Neural progenitor cell (in vitro differentiated cells): Measurements from ENCODE around the gene TAF5. TPM values are rescaled to one million over a fixed set of nuclear protein-coding genes. Genes with fewer than 3 reads are reported as not detected.

Source experiments
- DNase-seq: peaks from one replicate; pipeline ENCODE4 v3.0.0-alpha.2; 2016; ENCODE audit warnings: low spot score
- H2AFZ ChIP-seq: fragments of 200-600 bp; sonication (generic); replicated peaks from 2 replicates; pipeline ENCODE4 v1.6.1; 2016; ENCODE audit warnings: antibody characterized with exemption
- H3F3A ChIP-seq: fragments of 200-600 bp; sonication (generic); 2 replicates; pipeline ENCODE4 v1.6.1; 2016; ENCODE audit warnings: antibody characterized with exemption, low read depth
- H3K27ac ChIP-seq: fragments of 200-600 bp; sonication (generic); 2 replicates; pipeline ENCODE4 v1.5.1; 2016; ENCODE audit warnings: mild to moderate bottlenecking
- H3K27me3 ChIP-seq: fragments of 200-600 bp; sonication (generic); 2 replicates; pipeline ENCODE4 v1.6.1; 2016; ENCODE audit warnings: mild to moderate bottlenecking, moderate library complexity
- H3K36me3 ChIP-seq: fragments of 200-600 bp; sonication (generic); 2 replicates; pipeline ENCODE4 v1.5.1; 2016
- H3K4me1 ChIP-seq: fragments of 200-600 bp; sonication (generic); 2 replicates; pipeline ENCODE4 v1.6.1; 2016; ENCODE audit warnings: mixed run types
- H3K4me2 ChIP-seq: fragments of 200-600 bp; sonication (generic); 2 replicates; pipeline ENCODE4 v1.6.1; 2016
- H3K4me3 ChIP-seq: fragments of 200-600 bp; sonication (generic); 2 replicates; pipeline ENCODE4 v1.5.1; 2016
- H3K79me2 ChIP-seq: fragments of 200-600 bp; sonication (generic); 2 replicates; pipeline ENCODE4 v1.6.1; 2016; ENCODE audit warnings: low read depth
- H3K9ac ChIP-seq: fragments of 200-600 bp; sonication (generic); 2 replicates; pipeline ENCODE4 v1.6.1; 2016
- H3K9me3 ChIP-seq: fragments of 200-600 bp; sonication (generic); 2 replicates; pipeline ENCODE4 v1.5.1; 2016; ENCODE audit warnings: low read depth
- H4K20me1 ChIP-seq: fragments of 200-600 bp; sonication (generic); 2 replicates; pipeline ENCODE4 v1.6.1; 2016; ENCODE audit warnings: low read depth
- H3K27ac Mint-ChIP-seq: 3 replicates; pipeline ENCODE4 v1.8.0; 2021; ENCODE audit warnings: mixed read lengths
- H3K27me3 Mint-ChIP-seq: 2 replicates; pipeline ENCODE4 v1.8.0; 2022; ENCODE audit warnings: low read depth, mild to moderate bottlenecking, inconsistent platforms, moderate library complexity, mixed read lengths; ENCODE audit not compliant: insufficient read depth
- H3K36me3 Mint-ChIP-seq: 3 replicates; pipeline ENCODE4 v1.8.0; 2021; ENCODE audit warnings: mixed read lengths
- H3K4me1 Mint-ChIP-seq: 3 replicates; pipeline ENCODE4 v1.8.0; 2021; ENCODE audit warnings: mixed read lengths
- H3K4me3 Mint-ChIP-seq: 3 replicates; pipeline ENCODE4 v1.8.0; 2021; ENCODE audit warnings: mild to moderate bottlenecking, moderate library complexity, mixed read lengths
- H3K9me3 Mint-ChIP-seq: 3 replicates; pipeline ENCODE4 v1.8.0; 2020; ENCODE audit warnings: mixed read lengths
- EZH2 ChIP-seq: fragments of 200-600 bp; sonication (generic); IDR thresholded peaks from 2 replicates; pipeline ENCODE4 v1.6.1; 2017; ENCODE audit warnings: antibody characterized with exemption, mild to moderate bottlenecking, moderate library complexity
- EZH2phosphoT487 ChIP-seq: fragments of 200-600 bp; sonication (generic); IDR thresholded peaks from 2 replicates; pipeline ENCODE4 v1.6.1; 2017; ENCODE audit warnings: antibody characterized with exemption
- total RNA-seq: library from RNA; depleted of rRNA; stranded (reverse); fragments of >200 nt; gene quantifications from 2 replicates; pipeline ENCODE4 v1.2.3, GENCODE V29; 2015; ENCODE audit warnings: low replicate concordance
- TF ChIP-seq, protein P1 (sequence below): fragments of 200-600 bp; sonication (generic); IDR thresholded peaks from 2 replicates; pipeline ENCODE4 v1.5.1; 2017; ENCODE audit warnings: antibody characterized with exemption, mild to moderate bottlenecking

The TAF5 gene
- total RNA-seq, 1 donor from 2014 or later = 22.7 TPM

DNA sequence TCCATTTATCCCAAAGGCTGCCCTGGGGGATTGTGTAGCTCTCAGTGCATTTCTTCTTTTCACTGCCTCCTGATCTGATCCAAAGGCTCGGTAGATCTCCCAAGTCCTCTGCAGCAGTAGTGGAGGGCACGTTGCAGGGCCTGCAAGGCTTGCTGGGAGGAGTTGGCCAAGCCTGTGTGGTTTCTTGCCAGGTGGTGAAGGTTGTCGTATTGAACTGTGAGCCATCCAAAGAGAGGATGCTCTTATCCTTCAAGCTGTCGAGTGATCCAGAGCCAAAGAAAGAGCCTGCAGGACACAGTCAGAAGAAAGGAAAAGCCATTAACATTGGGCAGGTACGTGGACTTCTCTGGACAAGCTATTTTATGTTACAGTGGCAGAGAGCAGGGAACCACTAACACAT, 49.8 kb downstream of the TAF5 start:
- H3K27ac ChIP-seq = no peak overlapping the region
- H3K9me3 Mint-ChIP-seq = no peaks in the 10 kb centered on the region
- no peaks in the 10 kb centered on the region for H3K79me2 ChIP-seq
- H3K9ac ChIP-seq = no peak overlapping the region
- TF ChIP-seq EZH2phosphoT487 (no peak), EZH2 (no peak)
- TF ChIP-seq, protein P1, sequence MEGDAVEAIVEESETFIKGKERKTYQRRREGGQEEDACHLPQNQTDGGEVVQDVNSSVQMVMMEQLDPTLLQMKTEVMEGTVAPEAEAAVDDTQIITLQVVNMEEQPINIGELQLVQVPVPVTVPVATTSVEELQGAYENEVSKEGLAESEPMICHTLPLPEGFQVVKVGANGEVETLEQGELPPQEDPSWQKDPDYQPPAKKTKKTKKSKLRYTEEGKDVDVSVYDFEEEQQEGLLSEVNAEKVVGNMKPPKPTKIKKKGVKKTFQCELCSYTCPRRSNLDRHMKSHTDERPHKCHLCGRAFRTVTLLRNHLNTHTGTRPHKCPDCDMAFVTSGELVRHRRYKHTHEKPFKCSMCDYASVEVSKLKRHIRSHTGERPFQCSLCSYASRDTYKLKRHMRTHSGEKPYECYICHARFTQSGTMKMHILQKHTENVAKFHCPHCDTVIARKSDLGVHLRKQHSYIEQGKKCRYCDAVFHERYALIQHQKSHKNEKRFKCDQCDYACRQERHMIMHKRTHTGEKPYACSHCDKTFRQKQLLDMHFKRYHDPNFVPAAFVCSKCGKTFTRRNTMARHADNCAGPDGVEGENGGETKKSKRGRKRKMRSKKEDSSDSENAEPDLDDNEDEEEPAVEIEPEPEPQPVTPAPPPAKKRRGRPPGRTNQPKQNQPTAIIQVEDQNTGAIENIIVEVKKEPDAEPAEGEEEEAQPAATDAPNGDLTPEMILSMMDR = no peak
- H3K27me3 Mint-ChIP-seq = peaks cover 3% of the 10 kb centered on the region
- no peak for DNase-seq
- no peaks in the 10 kb centered on the region for H3K9me3 ChIP-seq
- H3K27me3 ChIP-seq = no peaks in the 10 kb centered on the region
- H3K36me3 Mint-ChIP-seq = peaks cover 35% of the 10 kb centered on the region
- H3K4me3 ChIP-seq = no peak overlapping the region
- H2AFZ ChIP-seq = no peak overlapping the region
- no peak overlapping the region for H3K27ac Mint-ChIP-seq
- H3K4me2 ChIP-seq = no peak overlapping the region
- H3F3A ChIP-seq = no peaks in the 10 kb centered on the region
- peaks cover 2% of the 10 kb centered on the region for H3K4me1 Mint-ChIP-seq
- H3K4me3 Mint-ChIP-seq = peak overlapping the region; percentile 21
- peaks cover 12% of the 10 kb centered on the region for H3K36me3 ChIP-seq
- H3K4me1 ChIP-seq = no peaks in the 10 kb centered on the region
- H4K20me1 ChIP-seq = no peaks in the 10 kb centered on the region

DNA sequence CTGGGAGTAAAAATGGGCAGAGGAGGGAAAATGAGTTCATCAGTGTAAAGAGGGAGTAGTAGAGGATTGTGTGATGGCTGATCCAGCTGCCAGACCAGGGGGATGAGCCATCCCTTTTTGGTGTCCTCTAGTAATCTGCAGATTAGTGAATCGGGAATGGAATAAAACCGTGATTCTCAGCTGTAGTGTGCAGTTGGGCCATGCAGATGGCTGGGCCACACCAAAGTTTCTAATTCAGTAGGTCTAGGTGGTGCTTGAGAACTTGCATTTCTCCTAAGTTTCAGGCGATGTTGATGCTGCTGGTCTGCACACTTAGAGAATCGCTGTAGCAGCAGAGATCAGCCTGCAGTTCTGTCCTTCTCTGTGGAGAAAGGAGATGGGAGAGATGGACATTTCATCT, 51.3 kb downstream of the TAF5 start:
- Mint-ChIP-seq H3K36me3 (peaks cover 42% of the 10 kb centered on the region), H3K27ac (no peak overlapping the region), H3K9me3 (no peaks in the 10 kb centered on the region), H3K27me3 (peaks cover 3% of the 10 kb centered on the region), H3K4me1 (peaks cover 2% of the 10 kb centered on the region), H3K4me3 (no peak overlapping the region)
- H3K4me1 ChIP-seq = no peaks in the 10 kb centered on the region
- H3K4me3 ChIP-seq = no peak overlapping the region
- DNase-seq = no peak
- H3K27ac ChIP-seq = no peak overlapping the region
- H3F3A ChIP-seq = no peaks in the 10 kb centered on the region
- no peaks in the 10 kb centered on the region for H4K20me1 ChIP-seq
- no peak overlapping the region for H2AFZ ChIP-seq
- no peaks in the 10 kb centered on the region for H3K79me2 ChIP-seq
- no peak for TF ChIP-seq EZH2phosphoT487
- TF ChIP-seq, protein P1 = no peak
- TF ChIP-seq EZH2 = no peak
- no peaks in the 10 kb centered on the region for H3K27me3 ChIP-seq
- no peak overlapping the region for H3K9ac ChIP-seq
- H3K36me3 ChIP-seq = peaks cover 6% of the 10 kb centered on the region
- H3K9me3 ChIP-seq = no peaks in the 10 kb centered on the region
- H3K4me2 ChIP-seq = no peak overlapping the region

DNA sequence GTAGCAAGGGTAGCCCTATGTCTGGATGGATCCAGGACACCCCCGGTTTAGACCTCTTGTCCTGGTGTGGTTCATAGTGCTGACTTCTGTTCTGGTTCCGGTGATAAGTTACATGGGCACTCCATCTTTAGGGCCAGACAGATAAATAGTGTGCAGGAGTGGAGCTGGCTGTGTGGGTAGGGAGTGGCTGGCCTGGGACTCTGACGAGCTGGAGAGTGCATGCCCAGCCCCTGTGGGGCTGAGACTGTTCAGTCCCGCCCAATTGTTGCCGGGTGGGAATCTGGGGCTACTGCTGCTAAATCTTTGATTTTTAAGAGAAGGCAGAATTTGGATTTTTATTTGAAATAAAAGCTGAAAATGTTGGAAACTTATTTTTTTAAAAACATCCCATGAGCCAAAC, 56.0 kb downstream of the TAF5 start:
- Histone ChIP-seq H3K4me2 (no peak overlapping the region), H3K27me3 (no peaks in the 10 kb centered on the region), H3F3A (no peaks in the 10 kb centered on the region), H4K20me1 (no peaks in the 10 kb centered on the region), H3K9ac (no peak overlapping the region), H3K27ac (no peak overlapping the region), H3K4me1 (no peaks in the 10 kb centered on the region), H3K36me3 (peaks cover 4% of the 10 kb centered on the region), H3K79me2 (no peaks in the 10 kb centered on the region), H3K4me3 (no peak overlapping the region), H3K9me3 (no peaks in the 10 kb centered on the region), H2AFZ (no peak overlapping the region)
- no peak for DNase-seq
- TF ChIP-seq, protein P1 = no peak
- TF ChIP-seq EZH2 (no peak), EZH2phosphoT487 (no peak)
- peaks cover 3% of the 10 kb centered on the region for H3K27me3 Mint-ChIP-seq
- H3K9me3 Mint-ChIP-seq = no peaks in the 10 kb centered on the region
- no peak overlapping the region for H3K27ac Mint-ChIP-seq
- H3K36me3 Mint-ChIP-seq = peaks cover 36% of the 10 kb centered on the region
- no peak overlapping the region for H3K4me3 Mint-ChIP-seq
- H3K4me1 Mint-ChIP-seq = peaks cover 2% of the 10 kb centered on the region
